Fibroblast of pulmonary artery (primary cell): ENCODE measurements around the gene TRAPPC2.
A peak's percentile ranks its signal among the peaks of the same experiment; 100 is the strongest.
"Not testable (repeated sequence)": the region's sequence is repeated elsewhere in the genome, so short reads cannot be mapped to it uniquely, and the experiment has no call there.

Experiments
- DNase-seq: peaks from one replicate; pipeline ENCODE4 v3.0.0-alpha.2; 2010; ENCODE audit warnings: low read depth
- H3K4me3 ChIP-seq: replicated peaks from 2 replicates; pipeline ENCODE4 v1.5.1; 2011; ENCODE audit warnings: low read depth, mild to moderate bottlenecking, control low read depth, low read length, moderate library complexity
- TF ChIP-seq, protein P1 (sequence below): IDR thresholded peaks from 2 replicates; pipeline ENCODE4 v1.5.1; 2011; ENCODE audit warnings: mild to moderate bottlenecking, control low read depth, low read length, inconsistent platforms; ENCODE audit errors: missing control alignments

Gene TRAPPC2

DNA sequence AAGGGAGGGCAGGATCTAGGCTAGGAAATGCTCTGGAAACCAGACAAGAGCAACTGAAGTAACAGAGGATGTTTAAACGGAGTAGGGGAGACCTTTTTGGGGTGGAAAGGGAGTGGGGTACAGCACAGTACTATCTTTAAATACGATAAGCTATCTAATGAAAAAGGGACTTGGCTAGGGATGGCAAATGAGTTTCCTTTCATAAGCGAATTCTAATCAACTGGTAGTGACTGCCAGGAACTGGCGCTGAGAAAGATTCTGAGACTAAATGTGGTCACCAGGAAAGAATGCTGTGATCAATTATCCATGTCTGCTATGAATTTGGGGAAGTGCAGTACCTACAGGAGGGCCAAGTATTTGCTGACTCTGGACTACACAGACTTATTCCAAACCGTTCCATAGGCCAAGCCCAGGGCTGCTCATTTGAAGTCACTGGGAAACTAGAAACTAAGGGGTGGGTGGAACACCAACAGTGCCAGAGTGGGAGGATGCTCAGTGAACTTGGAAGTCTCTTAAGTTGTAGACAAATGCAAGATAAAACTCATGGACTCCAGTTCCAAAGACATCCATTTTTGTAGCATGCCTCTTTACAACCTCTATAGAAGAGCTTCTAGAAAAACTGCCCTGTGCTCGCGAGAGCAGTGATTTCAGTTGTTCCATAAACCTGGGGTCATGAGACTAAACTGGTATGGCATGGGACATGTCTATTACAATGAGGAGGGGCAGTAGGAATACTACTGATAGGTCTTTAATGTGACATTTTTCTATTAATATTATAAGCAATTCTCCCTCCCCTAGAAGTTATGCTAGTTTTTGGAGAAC lies 2.0 kb downstream of the TRAPPC2 start:
- DNase-seq, result no peak

GRCh38 chrX:13730523-13730922 lies 3.9 kb downstream of the TRAPPC2 start:
- DNase-seq, H3K4me3 ChIP-seq: not testable (repeated sequence)

More for the DNA sequence above, 2.0 kb downstream of the TRAPPC2 start:
- TF ChIP-seq, protein P1, sequence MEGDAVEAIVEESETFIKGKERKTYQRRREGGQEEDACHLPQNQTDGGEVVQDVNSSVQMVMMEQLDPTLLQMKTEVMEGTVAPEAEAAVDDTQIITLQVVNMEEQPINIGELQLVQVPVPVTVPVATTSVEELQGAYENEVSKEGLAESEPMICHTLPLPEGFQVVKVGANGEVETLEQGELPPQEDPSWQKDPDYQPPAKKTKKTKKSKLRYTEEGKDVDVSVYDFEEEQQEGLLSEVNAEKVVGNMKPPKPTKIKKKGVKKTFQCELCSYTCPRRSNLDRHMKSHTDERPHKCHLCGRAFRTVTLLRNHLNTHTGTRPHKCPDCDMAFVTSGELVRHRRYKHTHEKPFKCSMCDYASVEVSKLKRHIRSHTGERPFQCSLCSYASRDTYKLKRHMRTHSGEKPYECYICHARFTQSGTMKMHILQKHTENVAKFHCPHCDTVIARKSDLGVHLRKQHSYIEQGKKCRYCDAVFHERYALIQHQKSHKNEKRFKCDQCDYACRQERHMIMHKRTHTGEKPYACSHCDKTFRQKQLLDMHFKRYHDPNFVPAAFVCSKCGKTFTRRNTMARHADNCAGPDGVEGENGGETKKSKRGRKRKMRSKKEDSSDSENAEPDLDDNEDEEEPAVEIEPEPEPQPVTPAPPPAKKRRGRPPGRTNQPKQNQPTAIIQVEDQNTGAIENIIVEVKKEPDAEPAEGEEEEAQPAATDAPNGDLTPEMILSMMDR, result no peak
- no peak overlapping the region for H3K4me3 ChIP-seq

DNA sequence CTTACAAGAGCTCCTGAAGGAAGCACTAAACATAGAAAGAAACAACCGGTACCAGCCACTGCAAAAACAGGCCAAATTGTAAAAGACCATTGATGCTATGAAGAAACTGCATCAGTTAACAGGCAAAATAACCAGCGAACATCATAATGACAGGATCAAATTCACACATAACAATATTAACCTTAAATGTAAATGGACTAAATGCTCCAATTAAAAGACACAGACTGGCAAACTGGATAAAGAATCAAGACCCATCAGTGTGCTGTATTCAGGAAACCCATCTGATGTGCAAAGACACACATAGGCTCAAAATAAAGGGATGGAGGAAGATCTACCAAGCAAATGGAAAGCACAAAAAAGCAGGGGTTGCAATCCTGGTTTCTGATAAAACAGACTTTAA lies 7.8 kb downstream of the TRAPPC2 start:
- not testable (repeated sequence) for DNase-seq, H3K4me3 ChIP-seq

- DNase-seq, result not testable (repeated sequence)
Measured at GRCh38 chrX:13724878-13725277, 9.5 kb downstream of the TRAPPC2 start.

GRCh38 chrX:13721819-13722519 lies 12.5 kb downstream of the TRAPPC2 start:
- TF ChIP-seq, protein P1, result no peak
- H3K4me3 ChIP-seq, result no peak overlapping the region
- peak; percentile 65 for DNase-seq

More at GRCh38 chrX:13724878-13725277, 9.5 kb downstream of the TRAPPC2 start:
- not testable (repeated sequence) for H3K4me3 ChIP-seq

DNA sequence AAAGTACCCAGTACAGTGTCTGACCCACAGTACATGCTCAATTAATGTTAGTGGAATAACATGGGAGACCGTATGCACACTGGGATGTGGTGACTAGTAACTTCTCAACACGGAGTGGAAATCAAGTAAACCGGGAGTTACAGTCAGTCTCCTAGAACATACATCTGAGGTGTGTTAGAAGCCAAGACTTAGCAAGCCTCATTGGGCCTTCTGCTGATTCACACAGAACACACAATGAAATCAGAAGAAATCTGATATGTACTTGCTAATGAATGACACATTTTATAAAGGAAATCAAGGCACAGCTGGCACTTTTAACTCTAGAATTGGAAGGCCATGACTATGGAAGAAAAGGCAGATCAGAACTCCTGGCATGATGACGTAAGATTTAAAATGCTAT lies 13.0 kb downstream of the TRAPPC2 start:
- DNase-seq, result no peak
- no peak overlapping the region for H3K4me3 ChIP-seq
- TF ChIP-seq, protein P1, result no peak

GRCh38 chrX:13719192-13719856 lies 15.1 kb downstream of the TRAPPC2 start:
- no peak for DNase-seq
- TF ChIP-seq, protein P1, result no peak
- H3K4me3 ChIP-seq, result no peak overlapping the region

DNA sequence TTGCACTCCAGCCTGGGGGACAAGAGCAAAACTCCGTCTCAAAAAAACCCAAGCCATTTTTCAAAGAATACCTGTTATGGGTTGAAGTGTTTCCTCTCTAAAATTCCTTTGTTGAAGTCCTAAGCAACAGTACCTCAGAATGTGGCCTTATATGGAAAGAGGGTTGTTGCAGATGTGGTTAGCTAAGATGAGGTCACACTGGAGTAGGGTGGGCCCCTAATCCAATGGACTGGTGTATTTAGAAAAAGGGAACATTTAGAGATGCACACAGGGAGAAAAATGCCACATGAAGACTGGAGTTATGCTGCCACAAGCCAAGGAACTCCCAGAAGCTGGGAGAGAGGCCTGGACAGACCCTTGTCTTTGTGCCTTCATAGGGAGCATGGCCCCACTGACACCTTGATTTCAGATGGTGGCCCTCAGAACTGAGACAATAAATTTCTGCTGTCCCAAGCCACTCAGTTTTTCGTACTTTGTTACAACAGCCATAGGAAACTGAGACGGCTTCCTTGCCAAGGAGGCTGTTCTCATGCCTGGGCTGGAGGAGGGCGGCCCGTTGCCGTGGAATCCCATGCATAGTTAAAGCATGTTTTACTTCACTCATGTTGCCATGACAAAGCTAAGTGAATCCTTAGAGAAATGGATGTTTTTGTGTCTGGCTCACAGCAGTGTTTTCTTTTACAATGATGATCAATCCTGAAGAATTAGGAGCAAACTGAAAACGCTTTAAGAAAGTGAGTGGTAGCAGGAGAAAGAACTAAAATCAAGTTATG lies 16.5 kb downstream of the TRAPPC2 start:
- DNase-seq, result peak; percentile 77
- H3K4me3 ChIP-seq, result no peak overlapping the region
- TF ChIP-seq, protein P1, result no peak
